Effector memory CD4-positive, alpha-beta T cell (primary cell): ENCODE results near the gene ANKRD7.

ENCODE experiments used
- DNase-seq, 3 donors: peaks; one replicate each; pipeline ENCODE4 v3.0.0-alpha.2; 2020
- H3K27ac ChIP-seq: 2 replicates; pipeline ENCODE4 v1.7.0; 2013; ENCODE audit warnings: mild to moderate bottlenecking, low read length, moderate library complexity; ENCODE audit not compliant: insufficient read depth, poor library complexity, severe bottlenecking
- H3K27me3 ChIP-seq: replicated peaks from 2 replicates; pipeline ENCODE4 v1.7.0; 2013; ENCODE audit warnings: mild to moderate bottlenecking, low read length; ENCODE audit not compliant: insufficient read depth, control insufficient read depth, poor library complexity, severe bottlenecking
- H3K36me3 ChIP-seq: 2 replicates; pipeline ENCODE4 v1.7.0; 2013; ENCODE audit warnings: mild to moderate bottlenecking, low read length, moderate library complexity; ENCODE audit not compliant: control insufficient read depth, insufficient read depth
- H3K4me1 ChIP-seq: 2 replicates; pipeline ENCODE4 v1.7.0; 2013; ENCODE audit warnings: low read length, mild to moderate bottlenecking; ENCODE audit not compliant: control insufficient read depth, insufficient read depth, poor library complexity, severe bottlenecking
- H3K4me3 ChIP-seq: 2 replicates; pipeline ENCODE4 v1.7.0; 2013; ENCODE audit warnings: low read length, low read depth, mild to moderate bottlenecking; ENCODE audit not compliant: insufficient read depth, poor library complexity, severe bottlenecking
- H3K9me3 ChIP-seq: 2 replicates; pipeline ENCODE4 v1.7.0; 2013; ENCODE audit warnings: mild to moderate bottlenecking, low read length, moderate library complexity; ENCODE audit not compliant: control insufficient read depth

ANKRD7 gene

GRCh38 chr7:118280319-118281012 is 56.0 kb downstream of the ANKRD7 start:
- DNase-seq: no peak
- no peaks in the 10 kb centered on the region for H3K4me1 ChIP-seq
- H3K27me3 ChIP-seq: no peaks in the 10 kb centered on the region
- H3K27ac ChIP-seq: no peak overlapping the region
- no peaks in the 10 kb centered on the region for H3K36me3 ChIP-seq
- H3K9me3 ChIP-seq: no peaks in the 10 kb centered on the region
- no peak overlapping the region for H3K4me3 ChIP-seq

- Histone ChIP-seq H3K27ac (no peak overlapping the region), H3K36me3 (no peaks in the 10 kb centered on the region), H3K4me1 (no peaks in the 10 kb centered on the region), H3K4me3 (no peak overlapping the region), H3K9me3 (no peaks in the 10 kb centered on the region), H3K27me3 (no peaks in the 10 kb centered on the region)
- no peak for DNase-seq
Observed at GRCh38 chr7:118281196-118281595, 56.7 kb downstream of the ANKRD7 start.

- no peaks in the 10 kb centered on the region for H3K27me3 ChIP-seq
- DNase-seq: no peak
- no peak overlapping the region for H3K27ac ChIP-seq
- H3K9me3 ChIP-seq: no peaks in the 10 kb centered on the region
- peaks cover 13% of the 10 kb centered on the region for H3K4me1 ChIP-seq
- H3K36me3 ChIP-seq: no peaks in the 10 kb centered on the region
- H3K4me3 ChIP-seq: no peak overlapping the region
Observed at GRCh38 chr7:118285358-118285757, 60.9 kb downstream of the ANKRD7 start.

GRCh38 chr7:118286131-118286530 is 61.6 kb downstream of the ANKRD7 start:
- no peaks in the 10 kb centered on the region for H3K27me3 ChIP-seq
- DNase-seq: no peak

GRCh38 chr7:118288098-118288497 is 63.6 kb downstream of the ANKRD7 start:
- no peaks in the 10 kb centered on the region for H3K36me3 ChIP-seq
- H3K4me1 ChIP-seq: peaks cover 13% of the 10 kb centered on the region
- no peaks in the 10 kb centered on the region for H3K27me3 ChIP-seq
- no peak for DNase-seq
- no peak overlapping the region for H3K27ac ChIP-seq
- H3K4me3 ChIP-seq: peak overlapping the region; percentile 4
- H3K9me3 ChIP-seq: peaks cover 4% of the 10 kb centered on the region

More at GRCh38 chr7:118286131-118286530, 61.6 kb downstream of the ANKRD7 start:
- no peak overlapping the region for H3K27ac ChIP-seq
- no peaks in the 10 kb centered on the region for H3K36me3 ChIP-seq
- H3K4me1 ChIP-seq: peaks cover 13% of the 10 kb centered on the region
- no peak overlapping the region for H3K4me3 ChIP-seq
- H3K9me3 ChIP-seq: peaks cover 4% of the 10 kb centered on the region

GRCh38 chr7:118289476-118289875 is 65.0 kb downstream of the ANKRD7 start:
- Histone ChIP-seq H3K9me3 (peaks cover 4% of the 10 kb centered on the region), H3K36me3 (no peaks in the 10 kb centered on the region), H3K4me3 (no peak overlapping the region), H3K27ac (no peak overlapping the region), H3K4me1 (peaks cover 13% of the 10 kb centered on the region), H3K27me3 (no peaks in the 10 kb centered on the region)
- DNase-seq: no peak
